Left lobe of liver (tissue), 2 donors: ENCODE measurements around the gene DNPEP. TPM values are rescaled to one million over a fixed set of nuclear protein-coding genes. Genes with fewer than 3 reads are reported as not detected.

ENCODE experiments used
- ATAC-seq: fragments of 200-7000 bp; cut with Tn5 transposase; one replicate; pipeline ENCODE4 v1.9.1; 2020; ENCODE audit warnings: mild to moderate bottlenecking, moderate library complexity
- DNase-seq: peaks from one replicate; pipeline ENCODE4 v3.0.0-alpha.2; 2020; ENCODE audit warnings: low spot score
- total RNA-seq: library from RNA; stranded (reverse); gene quantifications from one replicate; pipeline ENCODE4 v1.2.1, GENCODE V29; 2021
- donor health status: DM: no; HTN: no; CAD: no; lungs with moderate emphysema.
- donor health status: DM: no; HTN: yes; CAD: no.

DNPEP gene
- total RNA-seq, 1 donor from 2014 or later, result 37.4 TPM

DNA sequence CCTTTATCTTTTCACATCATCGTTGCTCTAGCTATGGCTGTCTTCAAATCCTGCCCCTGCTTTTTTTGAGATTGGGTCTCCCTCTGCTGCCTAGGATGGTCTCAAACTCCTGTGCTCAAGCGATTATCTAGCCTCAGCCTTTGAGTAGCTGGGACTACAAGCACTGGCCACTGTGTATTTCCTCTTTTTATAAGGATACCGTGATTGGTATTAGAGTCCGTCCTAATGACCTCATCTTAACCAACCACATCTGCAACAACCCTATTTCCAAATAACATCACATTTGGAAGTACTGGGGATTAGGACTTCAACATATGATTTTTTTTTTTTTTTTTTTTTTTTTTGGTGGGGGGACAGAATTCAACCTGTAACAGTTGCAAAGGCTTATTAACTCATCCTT, 64.3 kb downstream of the DNPEP start:
- DNase-seq, result no peak
- no peak for ATAC-seq

Other genes with a start within 250 kb of the DNPEP start
- gene NHEJ1, start 227.1 kb downstream of the DNPEP start, total RNA-seq, result 7.8 TPM
- gene SLC23A3, start 217.9 kb downstream of the DNPEP start, total RNA-seq, result 2.8 TPM
- gene CNPPD1, start 211.0 kb downstream of the DNPEP start, total RNA-seq, result 31.2 TPM
- gene RETREG2, start 209.6 kb downstream of the DNPEP start, total RNA-seq, result 54.8 TPM
- gene ZFAND2B, start 181.1 kb downstream of the DNPEP start, total RNA-seq, result 28.6 TPM
- gene ABCB6, start 169.0 kb downstream of the DNPEP start, total RNA-seq, result 53.5 TPM
- 45.8 TPM for gene ATG9A, start 158.3 kb downstream of the DNPEP start, total RNA-seq
- gene ANKZF1, start 158.1 kb downstream of the DNPEP start, total RNA-seq, result 22.1 TPM
- 3.1 TPM for gene GLB1L, start 142.5 kb downstream of the DNPEP start, total RNA-seq
- gene STK16, start 142.4 kb downstream of the DNPEP start, total RNA-seq, result 24.4 TPM
- gene TUBA4B, start 134.7 kb downstream of the DNPEP start, total RNA-seq, result not detected
- gene TUBA4A, start 134.0 kb downstream of the DNPEP start, total RNA-seq, result 29.0 TPM
- 40.9 TPM for gene DNAJB2, start 108.5 kb downstream of the DNPEP start, total RNA-seq
- not detected for gene PTPRN, start 78.5 kb downstream of the DNPEP start, total RNA-seq
- not detected for gene RESP18, start 55.2 kb downstream of the DNPEP start, total RNA-seq
- 1.8 TPM for gene DES, start 30.5 kb upstream of the DNPEP start, total RNA-seq
- gene SPEG, start 46.9 kb upstream of the DNPEP start, total RNA-seq, result 1.5 TPM
- gene GMPPA, start 111.0 kb upstream of the DNPEP start, total RNA-seq, result 43.4 TPM
- 0.05 TPM for gene ASIC4, start 126.6 kb upstream of the DNPEP start, total RNA-seq
- 55.1 TPM for gene CHPF, start 155.9 kb upstream of the DNPEP start, total RNA-seq
- gene TMEM198, start 156.1 kb upstream of the DNPEP start, total RNA-seq, result 2.1 TPM
- 43.6 TPM for gene OBSL1, start 183.6 kb upstream of the DNPEP start, total RNA-seq
- 0.20 TPM for gene INHA, start 184.4 kb upstream of the DNPEP start, total RNA-seq
- 7.7 TPM for gene STK11IP, start 209.9 kb upstream of the DNPEP start, total RNA-seq
- gene SLC4A3, start 239.7 kb upstream of the DNPEP start, total RNA-seq, result 0.20 TPM